ENCODE measurements around the gene NACA.

Gene NACA

DNA sequence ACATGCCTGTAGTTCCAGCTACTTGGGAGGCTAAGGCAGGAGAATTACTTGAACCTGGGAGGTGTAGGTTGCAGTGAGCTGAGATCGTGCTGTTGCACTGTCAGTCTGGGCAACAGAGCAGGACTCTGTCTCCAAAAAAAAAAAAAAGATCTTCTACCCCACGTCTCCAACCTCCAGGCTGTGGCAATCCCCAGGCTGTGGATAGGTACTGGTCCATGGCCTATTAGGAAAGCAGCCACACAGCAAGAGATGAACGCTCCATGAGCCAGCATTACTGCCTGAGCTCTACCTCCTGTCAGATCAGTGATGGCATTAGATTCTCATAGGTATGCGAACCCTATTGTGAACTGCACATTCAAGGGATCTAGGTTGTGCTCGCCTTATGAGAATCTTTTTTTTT, 30.9 kb downstream of the NACA start:
- Histone ChIP-seq H3K27ac (ENCODE audit: low read depth, low read length) (no peak overlapping the region), H3K27me3 (ENCODE audit: control insufficient read depth in 1 of 2, insufficient read depth in 2 of 2, low read length in 2 of 2) (no peaks in the 10 kb centered on the region), H3K9me3 (ENCODE audit: control insufficient read depth in 1 of 2, low read length in 2 of 2) (no peaks in the 10 kb centered on the region), H3K9ac (ENCODE audit: low read depth in 1 of 2, low read length in 2 of 2) (no peak overlapping the region), H3K4me1 (ENCODE audit: control insufficient read depth in 1 of 2, insufficient read depth in 2 of 2, low read length in 2 of 2) (no peaks in the 10 kb centered on the region), H3K4me3 (ENCODE audit: low read depth in 1 of 2, low read length in 2 of 2) (no peak overlapping the region), H3K36me3 (ENCODE audit: control insufficient read depth in 1 of 2, insufficient read depth in 2 of 2, low read length in 2 of 2) (no peaks in the 10 kb centered on the region)

DNA sequence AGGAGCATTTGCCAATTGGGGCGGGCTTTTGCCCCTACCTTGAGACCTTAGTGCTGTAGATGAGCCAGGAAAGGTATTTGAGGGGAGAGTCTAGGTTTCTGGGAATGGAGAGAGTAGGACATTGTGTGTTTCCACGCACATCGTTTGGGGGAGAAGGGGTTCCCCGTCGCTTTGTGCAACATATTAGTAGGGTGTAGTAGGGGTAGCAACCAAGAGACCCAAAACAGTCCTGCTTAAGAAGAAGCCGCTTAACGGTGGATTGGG, 36.3 kb downstream of the NACA start:
- no peaks in the 10 kb centered on the region for H3K4me1 ChIP-seq (ENCODE audit: control insufficient read depth in 1 of 2, insufficient read depth in 2 of 2, low read length in 2 of 2)
- peak overlapping the region; percentile 91 to 96 for H3K9ac ChIP-seq (ENCODE audit: low read depth in 1 of 2, low read length in 2 of 2)
- H3K9me3 ChIP-seq (ENCODE audit: control insufficient read depth in 1 of 2, low read length in 2 of 2): no peaks in the 10 kb centered on the region
- H3K27me3 ChIP-seq (ENCODE audit: control insufficient read depth in 1 of 2, insufficient read depth in 2 of 2, low read length in 2 of 2): no peaks in the 10 kb centered on the region
- H3K27ac ChIP-seq (ENCODE audit: low read depth, low read length): peak overlapping the region; percentile 88
- H3K36me3 ChIP-seq (ENCODE audit: control insufficient read depth in 1 of 2, insufficient read depth in 2 of 2, low read length in 2 of 2): no peaks in the 10 kb centered on the region
- H3K4me3 ChIP-seq (ENCODE audit: low read depth in 1 of 2, low read length in 2 of 2): peak overlapping the region; percentile 76 to 84

DNA sequence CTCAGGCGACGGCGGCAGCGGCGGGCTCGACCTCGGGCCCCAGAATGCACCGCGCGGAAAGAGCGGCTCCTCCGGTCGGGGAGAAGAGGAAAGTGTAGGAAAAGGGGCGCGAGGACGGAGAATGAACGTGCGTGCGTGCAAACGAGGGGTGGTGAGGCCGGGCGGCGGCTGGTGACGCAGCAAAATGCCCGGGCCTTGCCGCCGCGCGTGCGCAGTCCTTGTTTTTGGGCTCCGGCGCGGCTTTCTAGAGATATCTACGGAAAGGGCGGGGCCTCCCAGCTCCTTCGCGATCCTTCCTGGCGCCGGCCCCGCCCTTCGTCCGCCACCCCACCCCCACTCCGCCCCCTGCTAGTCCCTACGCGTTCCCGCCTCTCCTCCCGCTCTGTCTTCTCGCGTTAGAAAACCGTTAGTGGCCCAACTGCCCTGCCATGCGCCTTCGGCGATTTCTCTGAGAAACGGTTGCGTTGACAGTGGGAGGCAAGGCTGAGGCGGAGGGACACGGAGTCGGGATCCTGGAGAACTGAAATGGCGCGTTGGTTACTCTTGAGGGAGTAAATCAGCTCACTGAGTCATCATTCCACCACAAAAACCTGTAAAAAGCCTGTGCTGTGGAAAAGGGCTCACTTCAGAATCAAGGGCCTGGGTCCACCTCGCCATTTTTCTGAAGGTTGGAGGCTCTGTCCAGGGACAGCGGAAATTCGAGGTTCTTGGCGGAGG, 36.8 kb downstream of the NACA start, which contains the start of gene PTGES3:
PTGES3 (minus strand) TSS at position 156 of the 717 bp plus-strand sequence. CDS start 285 bp downstream, outside the sequence.
- no peaks in the 10 kb centered on the region for H3K36me3 ChIP-seq (ENCODE audit: control insufficient read depth in 1 of 2, insufficient read depth in 2 of 2, low read length in 2 of 2)
- peak within 1 kb of the TSS; percentile 100 for H3K27ac ChIP-seq (ENCODE audit: low read depth, low read length)
- H3K4me3 ChIP-seq (ENCODE audit: low read depth in 1 of 2, low read length in 2 of 2): peak within 1 kb of the TSS; percentile 85 to 93

DNA sequence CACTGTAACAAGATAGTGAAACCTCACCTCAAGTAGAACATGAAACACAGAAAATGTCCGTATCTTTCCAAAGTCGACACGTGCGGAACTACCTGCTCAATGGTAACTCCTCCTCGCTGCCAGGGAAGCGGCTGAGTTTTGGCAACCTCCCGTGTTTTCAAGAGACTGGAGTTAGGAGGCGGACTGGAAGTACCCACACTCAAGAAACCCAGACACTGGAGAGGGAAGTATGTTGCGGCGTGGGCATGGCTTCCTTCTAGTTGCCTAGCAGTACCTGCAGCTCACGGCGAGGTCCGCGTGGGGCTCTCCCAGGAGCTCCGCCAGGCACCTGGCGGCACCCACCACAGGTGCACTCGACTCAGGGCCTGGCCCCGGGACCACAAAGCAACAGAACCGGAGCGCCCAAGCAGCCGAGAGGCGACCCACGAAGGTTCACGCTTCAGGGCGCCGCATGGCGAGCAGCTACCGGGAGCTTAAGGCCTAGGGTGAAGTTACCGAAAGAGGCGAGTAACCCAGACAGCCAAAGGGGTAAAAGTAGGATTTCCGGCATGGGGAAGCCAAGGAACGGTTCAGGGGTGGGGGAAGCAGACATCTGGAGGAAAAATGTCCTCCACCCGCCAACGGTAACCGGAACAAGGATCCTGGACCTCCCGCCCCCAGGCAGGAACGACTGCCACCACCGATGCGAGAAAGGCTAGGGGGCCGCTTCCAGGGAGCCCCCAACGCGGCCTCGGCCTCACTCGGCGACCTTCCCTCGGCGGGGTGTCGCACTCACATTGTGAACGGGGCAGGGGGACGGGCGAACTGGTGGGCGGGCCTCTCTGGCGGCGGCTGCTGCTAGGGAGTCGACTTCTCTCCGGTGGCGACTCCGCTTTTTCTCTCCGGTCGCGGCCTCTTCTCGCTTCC, 37.6 kb downstream of the NACA start:
- H3K36me3 ChIP-seq (ENCODE audit: control insufficient read depth in 1 of 2, insufficient read depth in 2 of 2, low read length in 2 of 2): no peaks in the 10 kb centered on the region
- no peaks in the 10 kb centered on the region for H3K27me3 ChIP-seq (ENCODE audit: control insufficient read depth in 1 of 2, insufficient read depth in 2 of 2, low read length in 2 of 2)

More for the DNA sequence above, 36.8 kb downstream of the NACA start, which contains the start of gene PTGES3:
- Histone ChIP-seq H3K9ac (ENCODE audit: low read depth in 1 of 2, low read length in 2 of 2) (peak within 1 kb of the TSS; percentile 100), H3K4me1 (ENCODE audit: control insufficient read depth in 1 of 2, insufficient read depth in 2 of 2, low read length in 2 of 2) (no peaks in the 10 kb centered on the region), H3K9me3 (ENCODE audit: control insufficient read depth in 1 of 2, low read length in 2 of 2) (no peaks in the 10 kb centered on the region), H3K27me3 (ENCODE audit: control insufficient read depth in 1 of 2, insufficient read depth in 2 of 2, low read length in 2 of 2) (no peaks in the 10 kb centered on the region)

DNA sequence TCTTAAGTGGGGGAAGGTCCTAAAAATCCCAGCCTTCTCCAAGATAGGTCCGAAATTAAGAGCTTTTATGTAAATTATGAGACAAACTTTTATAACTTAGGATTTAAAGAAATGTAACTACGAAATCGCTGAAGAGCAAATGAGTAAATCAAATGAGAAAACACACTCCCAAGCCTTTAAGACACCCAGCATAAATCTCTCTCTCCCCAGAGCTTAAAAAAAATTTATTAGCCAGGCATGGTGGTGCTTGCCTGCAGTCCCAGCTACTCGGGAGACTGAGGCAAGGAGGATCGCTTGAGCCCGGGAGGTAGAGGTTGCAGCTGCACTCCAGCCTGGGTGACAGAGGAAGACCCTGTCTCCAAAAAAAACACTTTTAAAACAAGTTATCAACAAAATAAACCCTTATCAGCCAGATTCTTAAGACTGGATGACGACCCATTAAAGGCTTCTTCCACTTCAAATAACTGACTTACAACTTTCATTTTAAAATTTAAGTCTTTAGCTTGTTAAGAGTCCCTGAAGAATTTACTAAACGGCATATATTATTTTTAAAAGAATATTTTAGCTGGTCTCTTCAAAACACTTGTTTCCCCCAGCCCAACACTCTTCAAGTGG, 40.2 kb downstream of the NACA start:
- peaks cover 6 to 15% of the 10 kb centered on the region in 2 donors for H3K4me1 ChIP-seq (ENCODE audit: control insufficient read depth in 1 of 2, insufficient read depth in 2 of 2, low read length in 2 of 2)
- H3K9me3 ChIP-seq (ENCODE audit: control insufficient read depth in 1 of 2, low read length in 2 of 2): no peaks in the 10 kb centered on the region
- H3K36me3 ChIP-seq (ENCODE audit: control insufficient read depth in 1 of 2, insufficient read depth in 2 of 2, low read length in 2 of 2): peaks cover 0 to 12% of the 10 kb centered on the region in 2 donors
- H3K27me3 ChIP-seq (ENCODE audit: control insufficient read depth in 1 of 2, insufficient read depth in 2 of 2, low read length in 2 of 2): no peaks in the 10 kb centered on the region
- H3K9ac ChIP-seq (ENCODE audit: low read depth in 1 of 2, low read length in 2 of 2): peak overlapping the region; percentile 54 to 74
- peak overlapping the region; percentile 45 for H3K27ac ChIP-seq (ENCODE audit: low read depth, low read length)
- H3K4me3 ChIP-seq (ENCODE audit: low read depth in 1 of 2, low read length in 2 of 2): peak overlapping the region; percentile 80 to 85

More for the DNA sequence above, 37.6 kb downstream of the NACA start:
- Histone ChIP-seq H3K9ac (ENCODE audit: low read depth in 1 of 2, low read length in 2 of 2) (peak overlapping the region; percentile 100), H3K4me3 (ENCODE audit: low read depth in 1 of 2, low read length in 2 of 2) (peak overlapping the region; percentile 85 to 93), H3K27ac (ENCODE audit: low read depth, low read length) (peak overlapping the region; percentile 100), H3K4me1 (ENCODE audit: control insufficient read depth in 1 of 2, insufficient read depth in 2 of 2, low read length in 2 of 2) (peaks cover 0 to 7% of the 10 kb centered on the region in 2 donors), H3K9me3 (ENCODE audit: control insufficient read depth in 1 of 2, low read length in 2 of 2) (no peaks in the 10 kb centered on the region)

DNA sequence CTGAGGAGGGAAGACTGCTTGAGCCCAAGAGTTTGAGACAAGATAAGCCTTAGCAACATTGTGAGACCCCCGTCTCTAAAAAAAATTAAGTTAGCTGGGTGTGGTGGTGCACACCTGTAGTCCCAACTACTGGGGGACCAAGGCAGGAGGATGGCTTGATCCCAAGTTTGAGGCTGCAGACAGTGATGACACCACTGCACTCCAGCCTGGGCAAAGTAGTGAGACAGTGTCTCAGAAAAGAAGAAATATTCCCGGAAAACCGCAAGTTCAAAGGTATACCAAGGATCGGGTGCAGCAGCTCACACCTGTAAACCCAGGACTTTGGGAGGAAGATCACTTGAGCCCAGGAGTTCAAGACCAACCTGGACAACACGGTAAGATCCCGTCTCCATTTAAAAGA, 42.8 kb downstream of the NACA start:
- H3K4me3 ChIP-seq (ENCODE audit: low read depth in 1 of 2, low read length in 2 of 2): no peak overlapping the region
- H3K4me1 ChIP-seq (ENCODE audit: control insufficient read depth in 1 of 2, insufficient read depth in 2 of 2, low read length in 2 of 2): peaks cover 10 to 25% of the 10 kb centered on the region in 2 donors
- H3K27me3 ChIP-seq (ENCODE audit: control insufficient read depth in 1 of 2, insufficient read depth in 2 of 2, low read length in 2 of 2): no peaks in the 10 kb centered on the region
- H3K9me3 ChIP-seq (ENCODE audit: control insufficient read depth in 1 of 2, low read length in 2 of 2): no peaks in the 10 kb centered on the region
- peaks cover 0 to 19% of the 10 kb centered on the region in 2 donors for H3K36me3 ChIP-seq (ENCODE audit: control insufficient read depth in 1 of 2, insufficient read depth in 2 of 2, low read length in 2 of 2)
- no peak overlapping the region for H3K9ac ChIP-seq (ENCODE audit: low read depth in 1 of 2, low read length in 2 of 2)
- no peak overlapping the region for H3K27ac ChIP-seq (ENCODE audit: low read depth, low read length)

DNA sequence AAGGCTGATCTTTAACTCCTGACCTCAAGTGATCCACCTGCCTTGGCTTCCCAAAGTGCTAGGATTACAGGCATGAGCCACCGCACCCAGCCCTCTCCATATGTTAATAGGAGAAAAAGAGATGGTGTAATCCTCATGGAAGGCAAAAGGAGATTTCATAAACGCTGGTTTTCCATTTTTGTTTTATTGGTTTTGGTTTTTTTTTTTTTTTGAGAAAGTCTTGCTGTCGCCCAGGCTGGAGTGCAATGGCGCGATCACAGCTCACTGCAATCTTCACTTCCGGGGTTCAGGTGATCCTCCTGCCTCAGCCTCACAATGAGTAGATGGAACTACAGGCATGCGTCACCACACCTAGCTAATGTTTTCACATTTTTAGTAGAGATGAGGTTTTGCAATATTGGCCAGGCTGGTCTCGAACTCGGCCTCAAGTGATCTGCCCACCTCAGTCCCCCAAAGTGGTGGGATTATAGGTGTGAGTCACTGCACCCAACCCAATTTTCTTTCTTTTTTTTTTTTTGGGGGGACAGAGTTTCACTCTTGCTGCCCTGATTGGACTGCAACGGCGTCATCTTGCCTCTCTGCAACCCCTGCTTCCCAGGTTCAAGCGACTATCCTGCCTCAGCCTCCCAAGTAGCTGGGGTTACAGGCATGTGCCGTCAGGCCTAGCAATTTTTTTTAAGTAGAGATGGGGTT, 45.1 kb downstream of the NACA start:
- Histone ChIP-seq H3K27ac (ENCODE audit: low read depth, low read length) (no peak overlapping the region), H3K9me3 (ENCODE audit: control insufficient read depth in 1 of 2, low read length in 2 of 2) (no peaks in the 10 kb centered on the region), H3K4me1 (ENCODE audit: control insufficient read depth in 1 of 2, insufficient read depth in 2 of 2, low read length in 2 of 2) (peaks cover 10 to 27% of the 10 kb centered on the region in 2 donors), H3K4me3 (ENCODE audit: low read depth in 1 of 2, low read length in 2 of 2) (no peak overlapping the region), H3K27me3 (ENCODE audit: control insufficient read depth in 1 of 2, insufficient read depth in 2 of 2, low read length in 2 of 2) (no peaks in the 10 kb centered on the region), H3K36me3 (ENCODE audit: control insufficient read depth in 1 of 2, insufficient read depth in 2 of 2, low read length in 2 of 2) (peaks cover 0 to 19% of the 10 kb centered on the region in 2 donors), H3K9ac (ENCODE audit: low read depth in 1 of 2, low read length in 2 of 2) (no peak overlapping the region)

DNA sequence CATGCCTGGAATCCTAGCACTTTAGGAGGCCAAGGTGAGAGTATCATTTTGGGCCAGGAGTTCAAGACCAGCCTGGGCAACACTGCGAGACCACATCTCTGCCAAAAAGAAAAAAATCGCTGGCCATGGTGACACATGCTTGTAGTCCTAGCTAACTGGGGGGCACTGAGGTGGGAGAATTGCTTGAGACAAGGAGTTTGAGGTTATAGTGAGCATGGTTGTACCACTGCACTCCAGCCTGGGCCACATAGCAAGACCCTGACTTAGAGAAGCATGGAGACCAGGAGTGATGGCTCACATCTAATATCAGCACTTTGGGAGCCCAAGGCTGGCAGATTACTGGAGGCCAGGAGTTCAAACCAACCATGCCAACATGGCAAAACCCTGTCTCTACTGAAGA, 46.2 kb downstream of the NACA start:
- Histone ChIP-seq H3K36me3 (ENCODE audit: control insufficient read depth in 1 of 2, insufficient read depth in 2 of 2, low read length in 2 of 2) (peaks cover 0 to 22% of the 10 kb centered on the region in 2 donors), H3K9me3 (ENCODE audit: control insufficient read depth in 1 of 2, low read length in 2 of 2) (no peaks in the 10 kb centered on the region), H3K4me1 (ENCODE audit: control insufficient read depth in 1 of 2, insufficient read depth in 2 of 2, low read length in 2 of 2) (peaks cover 10 to 27% of the 10 kb centered on the region in 2 donors), H3K4me3 (ENCODE audit: low read depth in 1 of 2, low read length in 2 of 2) (no peak overlapping the region), H3K27ac (ENCODE audit: low read depth, low read length) (no peak overlapping the region), H3K27me3 (ENCODE audit: control insufficient read depth in 1 of 2, insufficient read depth in 2 of 2, low read length in 2 of 2) (no peaks in the 10 kb centered on the region), H3K9ac (ENCODE audit: low read depth in 1 of 2, low read length in 2 of 2) (no peak overlapping the region)

DNA sequence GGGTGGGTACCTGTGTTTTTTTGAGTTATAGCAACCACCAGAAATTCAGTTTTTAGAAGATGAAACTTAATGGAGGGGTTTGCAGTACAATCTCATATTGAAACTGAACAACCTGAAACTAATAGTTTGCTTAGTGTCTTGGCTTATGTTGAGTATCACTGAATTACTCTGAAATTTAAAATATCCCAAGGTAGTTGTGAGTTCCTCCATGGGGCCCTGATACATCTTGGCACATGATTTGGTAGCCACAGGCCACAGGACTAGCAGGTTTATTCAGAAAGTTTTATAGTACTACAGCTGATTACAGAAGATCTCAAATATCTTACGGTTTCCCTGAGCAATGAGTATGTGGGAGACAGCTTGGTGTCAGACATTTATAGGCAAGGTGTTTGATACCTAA, 47.4 kb downstream of the NACA start:
- no peaks in the 10 kb centered on the region for H3K27me3 ChIP-seq (ENCODE audit: control insufficient read depth in 1 of 2, insufficient read depth in 2 of 2, low read length in 2 of 2)
- no peak overlapping the region for H3K4me3 ChIP-seq (ENCODE audit: low read depth in 1 of 2, low read length in 2 of 2)
- H3K4me1 ChIP-seq (ENCODE audit: control insufficient read depth in 1 of 2, insufficient read depth in 2 of 2, low read length in 2 of 2): peaks cover 16 to 24% of the 10 kb centered on the region in 2 donors
- peaks cover 0 to 23% of the 10 kb centered on the region in 2 donors for H3K36me3 ChIP-seq (ENCODE audit: control insufficient read depth in 1 of 2, insufficient read depth in 2 of 2, low read length in 2 of 2)
- H3K9me3 ChIP-seq (ENCODE audit: control insufficient read depth in 1 of 2, low read length in 2 of 2): no peaks in the 10 kb centered on the region
- no peak overlapping the region for H3K27ac ChIP-seq (ENCODE audit: low read depth, low read length)
- H3K9ac ChIP-seq (ENCODE audit: low read depth in 1 of 2, low read length in 2 of 2): no peak overlapping the region
